ENCODE results near the gene SMC3. TPM values are rescaled to one million over a fixed set of nuclear protein-coding genes. Genes with fewer than 3 reads are reported as not detected.

The SMC3 gene
- total and polyA plus RNA-seq, 2 of the 4 experiments (the other 2 are of a cell fraction), result 15.0 to 15.2 TPM

DNA sequence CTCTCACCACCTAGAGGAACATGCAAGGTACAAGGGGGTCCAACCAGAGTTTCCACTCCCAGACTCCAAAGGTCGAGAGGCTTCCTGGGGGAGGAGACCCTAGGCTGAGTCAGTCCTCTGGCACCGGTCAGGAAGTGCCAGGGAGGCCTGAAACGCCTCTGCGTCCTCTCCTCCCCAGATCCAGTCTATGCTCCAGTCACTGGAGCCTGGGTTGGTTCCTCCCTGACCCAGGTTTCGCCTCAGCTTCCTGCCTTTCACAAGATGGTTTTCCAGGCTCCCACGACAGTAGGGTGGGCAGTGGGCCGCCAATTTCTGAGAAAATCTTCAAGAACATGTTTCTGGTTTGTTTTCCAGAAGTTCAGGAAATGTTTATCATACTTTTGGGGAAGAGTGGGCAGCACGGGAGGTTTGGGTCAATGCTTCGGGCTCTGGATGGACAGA, 39.7 kb upstream of the SMC3 start:
- WGBS, 2 experiments (ENCODE audit: extremely low coverage in 2 of 2, insufficient read length in 1 of 2), result 76% methylated on average over 3 of the region's 9 CpGs; no CpG with 5 or more reads in 1 of the 2 experiments
- ATAC-seq (ENCODE audit: low read depth), result no peak
- BruUV-seq (replicated peaks), result no TSS peak
- intact Hi-C loops (cut with micrococcal nuclease), result no loop called here
- POLR2A ChIA-PET (ENCODE audit: unreplicated experiment), result no interaction called here
- Histone ChIP-seq H3K4me1 (ENCODE audit: control insufficient read depth, insufficient read depth, low read length) (peaks cover 17% of the 10 kb centered on the region), H4K8ac (ENCODE audit: low read depth in 2 of 2, low read length in 2 of 2) (peak overlapping the region; percentile 6 to 51; a peak in 2 of 4 replicates), H2BK20ac (ENCODE audit: low read depth, low read length) (peak overlapping the region; percentile 83), H4K91ac (ENCODE audit: insufficient read depth, low read depth, low read length) (peak overlapping the region; percentile 66), H3K27me3 (ENCODE audit: control insufficient read depth, insufficient read depth, low read length) (no peaks in the 10 kb centered on the region), H3K79me1 (ENCODE audit: low read depth in 1 of 2, low read length in 2 of 2) (peaks cover 0 to 27% of the 10 kb centered on the region in 2 experiments; a peak in 2 of 4 replicates), H4K20me1 (ENCODE audit: insufficient read depth, low read length) (no peaks in the 10 kb centered on the region), H3K36me3 (ENCODE audit: control insufficient read depth, insufficient read depth, low read length) (no peaks in the 10 kb centered on the region), H2BK15ac (ENCODE audit: low read depth, low read length) (peak overlapping the region; percentile 94; the same call in 2 of the 3 replicates), H3K9ac (ENCODE audit: low read depth, low read length) (no peak overlapping the region), H2BK5ac (ENCODE audit: low read depth, low read length, poor library complexity, severe bottlenecking) (no peak overlapping the region), H3K14ac (replicated peaks; ENCODE audit: low read depth, low read length) (peak overlapping the region; percentile 68; the same call in 1 of the 2 replicates), H3K27ac (ENCODE audit: insufficient read depth, low read length) (no peak overlapping the region), H3K9me1 (ENCODE audit: insufficient read depth, low read length) (peaks cover 37% of the 10 kb centered on the region), H2BK120ac (ENCODE audit: low read depth, low read length) (peak overlapping the region; percentile 77), H3K23ac (ENCODE audit: low read depth, low read length) (peak overlapping the region; percentile 56; the same call in 1 of the 2 replicates), H2AFZ (replicated peaks; ENCODE audit: low read length, poor library complexity) (peak overlapping the region; percentile 53), H3K18ac (ENCODE audit: low read depth, low read length) (peak overlapping the region; percentile 22), H3K4me3 (ENCODE audit: insufficient read depth, low read depth, low read length) (no peak overlapping the region), H3K56ac (ENCODE audit: extremely low read depth, insufficient read depth, low read length) (peak overlapping the region; percentile 29; the same call in 1 of the 2 replicates), H3K9me3 (ENCODE audit: control insufficient read depth, insufficient read depth, low read length) (no peaks in the 10 kb centered on the region), H2AK5ac (ENCODE audit: low read depth, low read length) (peak overlapping the region; percentile 93), H2AK9ac (replicated peaks; ENCODE audit: low read depth, low read length, poor library complexity) (peak overlapping the region; percentile 51), H3K4ac (ENCODE audit: low read depth, low read length) (peak overlapping the region; percentile 82), H3K4me2 (ENCODE audit: low read depth, low read length) (no peak overlapping the region), H4K5ac (ENCODE audit: low read depth, low read length) (peak overlapping the region; percentile 23)
- DNase-seq, result no peak
- CTCF ChIA-PET, result no interaction called here
- in situ Hi-C loops (cut with MboI; ENCODE audit: low sequenced_read_pairs), result no loop called here
- TF ChIP-seq MAFK (IDR thresholded peaks at IDR 0.05; ENCODE audit: low read depth, low read length), result no peak
- TF ChIP-seq SMC3 (IDR thresholded peaks at IDR 0.05; ENCODE audit: low read depth, low read length), result no peak
- 0 out of 2 replicates have a peak, but pooled peaks have one; percentile 19 for TF ChIP-seq MAZ (IDR thresholded peaks at IDR 0.05; ENCODE audit: borderline replicate concordance, low read depth, low read length)
- TF ChIP-seq CHD1 (IDR thresholded peaks at IDR 0.05; ENCODE audit: low read depth, low read length), result 0 out of 2 replicates have a peak, but pooled peaks have one; percentile 46
- no peak; the same call in 1 of the 2 replicates for TF ChIP-seq POLR2A (IDR thresholded peaks at IDR 0.05; ENCODE audit: low read depth, low read length)
- dilution Hi-C loops (cut with HindIII; ENCODE audit: low sequenced_read_pairs, unreplicated experiment), result no loop called here
